ENCODE measurements around the gene PPP1R14C. TPM values are rescaled to one million over a fixed set of nuclear protein-coding genes. Genes with fewer than 3 reads are reported as not detected.
A peak's percentile ranks its signal among the peaks of the same experiment; 100 is the strongest.
"Not testable (repeated sequence)": the region's sequence is repeated elsewhere in the genome, so short reads cannot be mapped to it uniquely, and the experiment has no call there.

The PPP1R14C gene
- total RNA-seq, 1 experiment from 2014 or later, result 2.5 TPM

GRCh38 chr6:150177952-150178520 lies 35.2 kb downstream of the PPP1R14C start:
- Histone ChIP-seq H3K27me3 (replicated peaks; ENCODE audit: control insufficient read depth, insufficient read depth, low read length) (no peaks in the 10 kb centered on the region), H3K4me1 (peaks cover 21% of the 10 kb centered on the region), H3K4me3 (ENCODE audit: low read depth, low read length) (no peak overlapping the region), H3K36me3 (ENCODE audit: control insufficient read depth, insufficient read depth, low read length) (no peaks in the 10 kb centered on the region), H3K9me3 (no peaks in the 10 kb centered on the region)
- no TSS peak for BruUV-seq (replicated peaks)
- DNase-seq, result peak; percentile 54 to 58
- H3K36me3 Mint-ChIP-seq (ENCODE audit: insufficient read depth, unreplicated experiment), result no peaks in the 10 kb centered on the region
- ChIA-PET CTCF (no interaction called here), POLR2A (no interaction called here)
- no peak for TF ChIP-seq CTCF (IDR thresholded peaks at IDR 0.05; ENCODE audit: insufficient read depth in 1 of 2, low read depth in 1 of 2, low read length in 1 of 2, severe bottlenecking in 1 of 2, unreplicated experiment in 1 of 2)
- H3K4me1 Mint-ChIP-seq (ENCODE audit: low read depth, unreplicated experiment), result peaks cover 9% of the 10 kb centered on the region
- no peak overlapping the region for H3K27ac Mint-ChIP-seq (ENCODE audit: unreplicated experiment)
- intact Hi-C loops (cut with micrococcal nuclease; ENCODE audit: unreplicated experiment), result no loop called here
- H3K9me3 Mint-ChIP-seq (ENCODE audit: unreplicated experiment), result no peaks in the 10 kb centered on the region
- no peaks in the 10 kb centered on the region for H3K27me3 Mint-ChIP-seq (ENCODE audit: insufficient read depth, unreplicated experiment)
- H3K4me3 Mint-ChIP-seq (ENCODE audit: unreplicated experiment), result no peak overlapping the region

GRCh38 chr6:150179030-150179429 lies 36.2 kb downstream of the PPP1R14C start:
- Mint-ChIP-seq H3K9me3 (ENCODE audit: unreplicated experiment) (no peaks in the 10 kb centered on the region), H3K4me1 (ENCODE audit: low read depth, unreplicated experiment) (peaks cover 9% of the 10 kb centered on the region), H3K4me3 (ENCODE audit: unreplicated experiment) (no peak overlapping the region), H3K27me3 (ENCODE audit: insufficient read depth, unreplicated experiment) (no peaks in the 10 kb centered on the region), H3K27ac (ENCODE audit: unreplicated experiment) (no peak overlapping the region), H3K36me3 (ENCODE audit: insufficient read depth, unreplicated experiment) (no peaks in the 10 kb centered on the region)
- TF ChIP-seq CTCF (IDR thresholded peaks at IDR 0.05; ENCODE audit: insufficient read depth in 1 of 2, low read depth in 1 of 2, low read length in 1 of 2, severe bottlenecking in 1 of 2, unreplicated experiment in 1 of 2), result no peak
- H3K4me3 ChIP-seq (ENCODE audit: low read depth, low read length), result no peak overlapping the region
- no peak for DNase-seq
- intact Hi-C loops (cut with micrococcal nuclease; ENCODE audit: unreplicated experiment), result no loop called here
- no peaks in the 10 kb centered on the region for H3K9me3 ChIP-seq
- ChIA-PET POLR2A (no interaction called here), CTCF (no interaction called here)
- H3K4me1 ChIP-seq, result peaks cover 21% of the 10 kb centered on the region
- H3K36me3 ChIP-seq (ENCODE audit: control insufficient read depth, insufficient read depth, low read length), result no peaks in the 10 kb centered on the region
- BruUV-seq (replicated peaks), result no TSS peak
- no peaks in the 10 kb centered on the region for H3K27me3 ChIP-seq (replicated peaks; ENCODE audit: control insufficient read depth, insufficient read depth, low read length)

GRCh38 chr6:150179907-150180424 lies 37.1 kb downstream of the PPP1R14C start:
- H3K36me3 Mint-ChIP-seq (ENCODE audit: insufficient read depth, unreplicated experiment); intact Hi-C loops (cut with micrococcal nuclease; ENCODE audit: unreplicated experiment); POLR2A ChIA-PET; DNase-seq; H3K27me3 Mint-ChIP-seq (ENCODE audit: insufficient read depth, unreplicated experiment); H3K4me1 Mint-ChIP-seq (ENCODE audit: low read depth, unreplicated experiment); H3K9me3 ChIP-seq; H3K4me3 Mint-ChIP-seq (ENCODE audit: unreplicated experiment); H3K27ac Mint-ChIP-seq (ENCODE audit: unreplicated experiment); H3K4me3 ChIP-seq (ENCODE audit: low read depth, low read length); H3K36me3 ChIP-seq (ENCODE audit: control insufficient read depth, insufficient read depth, low read length); H3K27me3 ChIP-seq (replicated peaks; ENCODE audit: control insufficient read depth, insufficient read depth, low read length); H3K9me3 Mint-ChIP-seq (ENCODE audit: unreplicated experiment); BruUV-seq (replicated peaks): not testable (repeated sequence)
- H3K4me1 ChIP-seq, result peaks cover 21% of the 10 kb centered on the region
- CTCF ChIA-PET, result interaction anchor here (0.6 to 1.0 kb wide), 3 partner anchors 17 to 797 kb away, joined by 3 to 4 read pairs (median 3); no protein-coding TSS in a partner anchor

All from Caco-2 (cell line).